Hepatocyte (in vitro differentiated cells): ENCODE results near the gene ASB4.

Experiments
- CTCF ChIP-seq: fragments of 200-600 bp; sonication (generic); IDR thresholded peaks from 2 replicates; pipeline ENCODE4 v1.5.1; 2016; ENCODE audit warnings: antibody characterized with exemption, mild to moderate bottlenecking; ENCODE audit not compliant: poor library complexity
- EZH2 ChIP-seq: fragments of 200-600 bp; sonication (generic); IDR thresholded peaks from 2 replicates; pipeline ENCODE4 v1.6.1; 2016; ENCODE audit warnings: antibody characterized with exemption, mild to moderate bottlenecking, borderline replicate concordance

- TF ChIP-seq CTCF (no peak), EZH2 (no peak)
These were observed 3.3 kb upstream of the ASB4 start for GRCh38 chr7:95482424-95482823.
